SK-N-SH (cell line): ENCODE results near the gene FMOD.

Source experiments
- EP300 ChIP-seq, 2 experiments: IDR thresholded peaks; 2 replicates each; pipeline versions ENCODE4 v1.4.0 to v1.6.1; 2012; ENCODE audit warnings: borderline replicate concordance in 1 of 2, low read depth in 1 of 2, low read length in 1 of 2
- IRF3 ChIP-seq: fragments of 150-350 bp; IDR thresholded peaks from 2 replicates; pipeline ENCODE4 v1.6.1; 2016; ENCODE audit warnings: mild to moderate bottlenecking, low read depth, low read length
- JUND ChIP-seq: IDR thresholded peaks from 2 replicates; pipeline ENCODE4 v1.4.0; 2012
- POLR2AphosphoS5 ChIP-seq: IDR thresholded peaks from 2 replicates; pipeline ENCODE4 v1.6.1; 2012; ENCODE audit warnings: low read depth, low read length
- RAD21 ChIP-seq: IDR thresholded peaks from 2 replicates; pipeline ENCODE4 v1.6.1; 2012; ENCODE audit warnings: mild to moderate bottlenecking, low read length
- TAF1 ChIP-seq: IDR thresholded peaks from 2 replicates; pipeline ENCODE4 v1.6.1; 2012; ENCODE audit warnings: low read depth, mild to moderate bottlenecking, low read length, moderate library complexity, borderline replicate concordance
- TEAD4 ChIP-seq: IDR thresholded peaks from 2 replicates; pipeline ENCODE4 v1.4.0; 2012; ENCODE audit warnings: mild to moderate bottlenecking, borderline replicate concordance; ENCODE audit not compliant: insufficient read depth
- USF1 ChIP-seq: IDR thresholded peaks from 2 replicates; pipeline ENCODE4 v1.4.0; 2012; ENCODE audit warnings: low read depth, borderline replicate concordance
- YY1 ChIP-seq: IDR thresholded peaks from 2 replicates; pipeline ENCODE4 v1.4.0; 2012; ENCODE audit warnings: low read depth, mild to moderate bottlenecking
- ZBTB33 ChIP-seq: IDR thresholded peaks from 2 replicates; pipeline ENCODE4 v1.4.0; 2012; ENCODE audit warnings: low read depth, borderline replicate concordance
- TF ChIP-seq, protein P1 (sequence below): fragments of 200-600 bp; sonication (generic); IDR thresholded peaks from 2 replicates; pipeline ENCODE4 v1.6.1; 2017; ENCODE audit warnings: antibody characterized with exemption, mild to moderate bottlenecking, moderate library complexity
- TF ChIP-seq, protein P2 (sequence below): IDR thresholded peaks from 2 replicates; pipeline ENCODE4 v1.6.1; 2012; ENCODE audit warnings: mild to moderate bottlenecking, low read depth, low read length, moderate library complexity

- TF ChIP-seq IRF3: no peak
- no peak for TF ChIP-seq USF1
- TF ChIP-seq, protein P1, sequence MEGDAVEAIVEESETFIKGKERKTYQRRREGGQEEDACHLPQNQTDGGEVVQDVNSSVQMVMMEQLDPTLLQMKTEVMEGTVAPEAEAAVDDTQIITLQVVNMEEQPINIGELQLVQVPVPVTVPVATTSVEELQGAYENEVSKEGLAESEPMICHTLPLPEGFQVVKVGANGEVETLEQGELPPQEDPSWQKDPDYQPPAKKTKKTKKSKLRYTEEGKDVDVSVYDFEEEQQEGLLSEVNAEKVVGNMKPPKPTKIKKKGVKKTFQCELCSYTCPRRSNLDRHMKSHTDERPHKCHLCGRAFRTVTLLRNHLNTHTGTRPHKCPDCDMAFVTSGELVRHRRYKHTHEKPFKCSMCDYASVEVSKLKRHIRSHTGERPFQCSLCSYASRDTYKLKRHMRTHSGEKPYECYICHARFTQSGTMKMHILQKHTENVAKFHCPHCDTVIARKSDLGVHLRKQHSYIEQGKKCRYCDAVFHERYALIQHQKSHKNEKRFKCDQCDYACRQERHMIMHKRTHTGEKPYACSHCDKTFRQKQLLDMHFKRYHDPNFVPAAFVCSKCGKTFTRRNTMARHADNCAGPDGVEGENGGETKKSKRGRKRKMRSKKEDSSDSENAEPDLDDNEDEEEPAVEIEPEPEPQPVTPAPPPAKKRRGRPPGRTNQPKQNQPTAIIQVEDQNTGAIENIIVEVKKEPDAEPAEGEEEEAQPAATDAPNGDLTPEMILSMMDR: peak; percentile 96
- no peak for TF ChIP-seq TEAD4
- TF ChIP-seq TAF1: no peak
- TF ChIP-seq, protein P2, sequence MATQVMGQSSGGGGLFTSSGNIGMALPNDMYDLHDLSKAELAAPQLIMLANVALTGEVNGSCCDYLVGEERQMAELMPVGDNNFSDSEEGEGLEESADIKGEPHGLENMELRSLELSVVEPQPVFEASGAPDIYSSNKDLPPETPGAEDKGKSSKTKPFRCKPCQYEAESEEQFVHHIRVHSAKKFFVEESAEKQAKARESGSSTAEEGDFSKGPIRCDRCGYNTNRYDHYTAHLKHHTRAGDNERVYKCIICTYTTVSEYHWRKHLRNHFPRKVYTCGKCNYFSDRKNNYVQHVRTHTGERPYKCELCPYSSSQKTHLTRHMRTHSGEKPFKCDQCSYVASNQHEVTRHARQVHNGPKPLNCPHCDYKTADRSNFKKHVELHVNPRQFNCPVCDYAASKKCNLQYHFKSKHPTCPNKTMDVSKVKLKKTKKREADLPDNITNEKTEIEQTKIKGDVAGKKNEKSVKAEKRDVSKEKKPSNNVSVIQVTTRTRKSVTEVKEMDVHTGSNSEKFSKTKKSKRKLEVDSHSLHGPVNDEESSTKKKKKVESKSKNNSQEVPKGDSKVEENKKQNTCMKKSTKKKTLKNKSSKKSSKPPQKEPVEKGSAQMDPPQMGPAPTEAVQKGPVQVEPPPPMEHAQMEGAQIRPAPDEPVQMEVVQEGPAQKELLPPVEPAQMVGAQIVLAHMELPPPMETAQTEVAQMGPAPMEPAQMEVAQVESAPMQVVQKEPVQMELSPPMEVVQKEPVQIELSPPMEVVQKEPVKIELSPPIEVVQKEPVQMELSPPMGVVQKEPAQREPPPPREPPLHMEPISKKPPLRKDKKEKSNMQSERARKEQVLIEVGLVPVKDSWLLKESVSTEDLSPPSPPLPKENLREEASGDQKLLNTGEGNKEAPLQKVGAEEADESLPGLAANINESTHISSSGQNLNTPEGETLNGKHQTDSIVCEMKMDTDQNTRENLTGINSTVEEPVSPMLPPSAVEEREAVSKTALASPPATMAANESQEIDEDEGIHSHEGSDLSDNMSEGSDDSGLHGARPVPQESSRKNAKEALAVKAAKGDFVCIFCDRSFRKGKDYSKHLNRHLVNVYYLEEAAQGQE: no peak
- TF ChIP-seq JUND: no peak
- peak; percentile 98 for TF ChIP-seq RAD21
- no peak for TF ChIP-seq ZBTB33
- no peak for TF ChIP-seq YY1
- TF ChIP-seq POLR2AphosphoS5: no peak
- TF ChIP-seq EP300 (IDR thresholded peaks at IDR 0.05; ENCODE audit: borderline replicate concordance in 1 of 2, low read depth in 1 of 2, low read length in 1 of 2): peak in 1 of 2 experiments; percentile 45; a peak in 2 of 4 replicates
Measured at GRCh38 chr1:203340112-203340790, 10.7 kb downstream of the FMOD start.
